Activated T-cell treated with anti-CD3 and anti-CD28 coated beads, Interleukin-2, amount 50 U/mL, for 24 hours (primary cell): ENCODE measurements around the gene RNU6-1.

Source experiments
- DNase-seq: peaks from one replicate; pipeline ENCODE4 v3.0.0-alpha.2; 2020
- H3K27ac Mint-ChIP-seq: 2 replicates; pipeline ENCODE4 v1.8.0; 2020; ENCODE audit warnings: mild to moderate bottlenecking, mixed read lengths
- H3K27me3 Mint-ChIP-seq: 2 replicates; pipeline ENCODE4 v1.8.0; 2020; ENCODE audit warnings: mixed read lengths
- H3K36me3 Mint-ChIP-seq: 2 replicates; pipeline ENCODE4 v1.8.0; 2020; ENCODE audit warnings: low read depth, mixed read lengths
- H3K4me1 Mint-ChIP-seq: 2 replicates; pipeline ENCODE4 v1.8.0; 2020; ENCODE audit warnings: low read depth, mixed read lengths
- H3K4me3 Mint-ChIP-seq: 2 replicates; pipeline ENCODE4 v1.8.0; 2020; ENCODE audit warnings: mild to moderate bottlenecking, moderate library complexity, mixed read lengths
- H3K9me3 Mint-ChIP-seq: 2 replicates; pipeline ENCODE4 v1.8.0; 2020; ENCODE audit warnings: mixed read lengths

RNU6-1 gene

GRCh38 chr15:67832897-67833709, 6.7 kb downstream of the RNU6-1 start:
- Mint-ChIP-seq H3K36me3 (no peaks in the 10 kb centered on the region), H3K27ac (no peak overlapping the region), H3K9me3 (no peaks in the 10 kb centered on the region), H3K27me3 (peaks cover 83% of the 10 kb centered on the region), H3K4me3 (peak overlapping the region; percentile 62), H3K4me1 (peaks cover 54% of the 10 kb centered on the region)
- no peak for DNase-seq

DNA sequence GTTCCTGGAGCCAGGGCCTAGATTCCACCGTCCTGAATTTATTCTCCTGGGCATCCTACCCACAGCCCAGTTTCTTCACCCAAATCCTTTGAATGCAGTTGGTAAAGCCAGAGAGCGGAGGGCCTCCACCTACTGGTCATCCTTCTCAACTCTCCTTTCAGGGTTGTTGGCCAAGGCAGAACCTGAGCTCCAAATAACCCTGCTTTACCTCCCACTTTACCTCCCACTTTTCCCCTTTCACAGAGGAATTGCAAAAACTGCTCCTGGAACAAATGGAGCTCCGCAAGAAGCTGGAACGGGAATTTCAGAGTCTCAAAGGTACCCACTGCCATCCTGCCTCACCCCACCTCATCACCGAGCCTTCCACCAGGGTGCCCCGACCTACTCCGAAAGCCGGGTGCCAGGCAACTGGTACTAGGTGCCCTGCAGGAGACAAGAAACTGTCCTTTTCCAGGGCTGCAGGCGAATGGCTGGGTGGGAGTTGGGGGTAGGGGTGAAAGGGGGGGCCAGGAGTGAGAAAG, 7.8 kb downstream of the RNU6-1 start:
- H3K27ac Mint-ChIP-seq: no peak overlapping the region
- H3K4me3 Mint-ChIP-seq: no peak overlapping the region
- no peak for DNase-seq
- peaks cover 54% of the 10 kb centered on the region for H3K4me1 Mint-ChIP-seq
- peaks cover 81% of the 10 kb centered on the region for H3K27me3 Mint-ChIP-seq
- H3K9me3 Mint-ChIP-seq: no peaks in the 10 kb centered on the region
- H3K36me3 Mint-ChIP-seq: no peaks in the 10 kb centered on the region

GRCh38 chr15:67831363-67831762, 8.5 kb downstream of the RNU6-1 start:
- peaks cover 54% of the 10 kb centered on the region for H3K4me1 Mint-ChIP-seq
- no peak overlapping the region for H3K27ac Mint-ChIP-seq
- H3K36me3 Mint-ChIP-seq: no peaks in the 10 kb centered on the region
- no peak for DNase-seq
- no peaks in the 10 kb centered on the region for H3K9me3 Mint-ChIP-seq
- H3K27me3 Mint-ChIP-seq: peaks cover 81% of the 10 kb centered on the region
- no peak overlapping the region for H3K4me3 Mint-ChIP-seq

DNA sequence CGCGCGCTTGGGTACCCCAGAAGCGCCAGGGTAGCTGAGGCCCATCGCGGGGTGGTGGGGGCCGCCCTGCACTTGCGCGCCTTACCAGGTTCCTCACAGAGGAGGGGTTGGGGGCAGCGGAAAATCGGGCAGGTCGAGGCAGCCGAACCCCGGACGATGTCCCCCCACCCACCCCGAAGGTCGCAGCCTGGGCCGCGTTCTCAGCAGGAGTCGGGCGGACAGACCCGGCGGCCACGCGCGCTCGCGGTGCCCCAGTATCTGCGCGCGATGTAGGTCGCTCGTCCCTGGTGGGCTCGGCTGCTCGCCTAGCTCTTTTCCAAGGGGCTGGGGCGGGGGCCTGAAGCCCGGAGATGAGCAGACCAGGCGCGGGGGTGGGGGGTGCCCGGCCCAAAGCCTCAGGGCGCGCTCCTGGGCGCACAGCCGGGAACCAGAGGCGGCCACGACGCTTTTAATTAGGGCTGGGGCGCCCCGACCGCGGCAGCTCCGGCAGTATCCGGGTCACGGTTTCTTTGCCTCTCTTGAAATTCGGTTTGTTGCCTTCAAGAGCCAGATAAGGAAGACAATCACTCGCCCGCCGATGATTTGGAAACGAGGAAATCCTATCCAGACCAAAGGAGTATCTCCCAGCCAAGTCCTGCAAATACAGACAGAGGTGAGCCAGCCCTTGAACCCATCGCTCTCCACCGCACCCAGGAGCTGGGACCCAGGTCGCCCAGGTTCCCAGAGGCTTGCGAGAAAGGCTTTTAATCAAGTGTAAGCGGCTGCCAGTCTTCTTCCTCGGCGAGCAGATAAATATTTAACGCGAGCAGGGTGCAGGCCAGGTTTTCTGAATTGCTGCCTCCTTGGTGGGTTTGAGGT, 10.0 kb downstream of the RNU6-1 start:
- Mint-ChIP-seq H3K4me3 (no peak overlapping the region), H3K9me3 (no peaks in the 10 kb centered on the region), H3K4me1 (peaks cover 54% of the 10 kb centered on the region), H3K27me3 (peaks cover 80% of the 10 kb centered on the region), H3K36me3 (no peaks in the 10 kb centered on the region), H3K27ac (no peak overlapping the region)
- DNase-seq: no peak

- no peak for DNase-seq
- Mint-ChIP-seq H3K4me1 (peaks cover 53% of the 10 kb centered on the region), H3K9me3 (no peaks in the 10 kb centered on the region), H3K4me3 (peak overlapping the region; percentile 36), H3K27ac (no peak overlapping the region), H3K36me3 (no peaks in the 10 kb centered on the region), H3K27me3 (peaks cover 80% of the 10 kb centered on the region)
Observed at GRCh38 chr15:67828969-67829646, 10.7 kb downstream of the RNU6-1 start.

- Mint-ChIP-seq H3K4me3 (peak overlapping the region; percentile 38), H3K27ac (no peak overlapping the region), H3K4me1 (peaks cover 54% of the 10 kb centered on the region), H3K9me3 (no peaks in the 10 kb centered on the region), H3K27me3 (peaks cover 80% of the 10 kb centered on the region), H3K36me3 (no peaks in the 10 kb centered on the region)
- DNase-seq: no peak
Observed at GRCh38 chr15:67828278-67828968, 11.4 kb downstream of the RNU6-1 start.

GRCh38 chr15:67827562-67828277, 12.1 kb downstream of the RNU6-1 start:
- H3K27me3 Mint-ChIP-seq: peaks cover 75% of the 10 kb centered on the region

GRCh38 chr15:67826717-67827561, 12.9 kb downstream of the RNU6-1 start:
- Mint-ChIP-seq H3K36me3 (no peaks in the 10 kb centered on the region), H3K27ac (no peak overlapping the region), H3K4me1 (peaks cover 56% of the 10 kb centered on the region), H3K27me3 (peaks cover 77% of the 10 kb centered on the region), H3K9me3 (no peaks in the 10 kb centered on the region), H3K4me3 (no peak overlapping the region)
- peak; percentile 43 for DNase-seq

More at GRCh38 chr15:67827562-67828277, 12.1 kb downstream of the RNU6-1 start:
- no peak overlapping the region for H3K27ac Mint-ChIP-seq
- no peaks in the 10 kb centered on the region for H3K36me3 Mint-ChIP-seq
- DNase-seq: peak; percentile 40
- no peak overlapping the region for H3K4me3 Mint-ChIP-seq
- H3K9me3 Mint-ChIP-seq: no peaks in the 10 kb centered on the region
- peaks cover 49% of the 10 kb centered on the region for H3K4me1 Mint-ChIP-seq

DNA sequence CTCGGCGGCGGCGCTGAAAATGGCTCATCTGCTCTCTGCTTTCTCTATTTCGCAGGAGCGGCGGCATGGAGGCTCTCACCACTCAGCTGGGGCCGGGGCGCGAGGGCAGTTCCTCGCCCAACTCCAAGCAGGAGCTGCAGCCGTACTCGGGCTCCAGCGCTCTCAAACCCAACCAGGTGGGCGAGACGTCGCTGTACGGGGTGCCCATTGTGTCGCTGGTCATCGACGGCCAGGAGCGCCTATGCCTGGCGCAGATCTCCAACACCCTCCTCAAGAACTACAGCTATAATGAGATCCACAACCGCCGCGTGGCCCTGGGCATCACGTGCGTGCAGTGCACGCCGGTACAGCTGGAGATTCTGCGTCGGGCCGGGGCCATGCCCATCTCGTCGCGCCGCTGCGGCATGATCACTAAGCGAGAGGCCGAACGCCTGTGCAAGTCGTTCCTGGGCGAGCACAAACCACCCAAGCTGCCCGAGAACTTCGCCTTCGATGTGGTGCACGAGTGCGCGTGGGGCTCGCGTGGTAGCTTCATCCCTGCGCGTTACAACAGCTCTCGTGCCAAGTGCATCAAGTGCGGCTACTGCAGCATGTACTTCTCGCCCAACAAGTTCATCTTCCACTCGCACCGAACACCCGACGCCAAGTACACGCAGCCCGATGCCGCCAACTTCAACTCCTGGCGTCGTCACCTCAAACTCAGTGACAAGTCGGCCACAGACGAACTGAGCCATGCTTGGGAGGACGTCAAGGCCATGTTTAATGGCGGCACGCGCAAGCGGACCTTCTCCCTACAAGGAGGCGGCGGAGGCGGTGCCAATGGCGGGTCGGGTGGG, 13.7 kb downstream of the RNU6-1 start:
- Mint-ChIP-seq H3K4me3 (peak overlapping the region; percentile 45), H3K9me3 (no peaks in the 10 kb centered on the region), H3K4me1 (peaks cover 64% of the 10 kb centered on the region), H3K27me3 (peaks cover 77% of the 10 kb centered on the region), H3K27ac (peak overlapping the region; percentile 88), H3K36me3 (no peaks in the 10 kb centered on the region)
- peak; percentile 47 for DNase-seq

- DNase-seq: peak; percentile 49
- Mint-ChIP-seq H3K27ac (peak within 1 kb of the TSS; percentile 88), H3K4me1 (peaks cover 67% of the 10 kb centered on the region), H3K36me3 (no peaks in the 10 kb centered on the region), H3K9me3 (no peaks in the 10 kb centered on the region), H3K27me3 (peaks cover 77% of the 10 kb centered on the region), H3K4me3 (peak within 1 kb of the TSS; percentile 77)
Observed at GRCh38 chr15:67824976-67825880, 14.6 kb downstream of the RNU6-1 start, which contains the start of gene SKOR1. Gene SKOR1, plus strand, starts transcription at chr15:67825509. Its CDS starts 94 bp downstream, at chr15:67825603.

- Mint-ChIP-seq H3K9me3 (no peaks in the 10 kb centered on the region), H3K4me1 (peaks cover 64% of the 10 kb centered on the region), H3K27me3 (peaks cover 80% of the 10 kb centered on the region), H3K27ac (peak overlapping the region; percentile 74), H3K36me3 (no peaks in the 10 kb centered on the region), H3K4me3 (peak overlapping the region; percentile 77)
- DNase-seq: no peak
Observed at GRCh38 chr15:67824197-67824968, 15.5 kb downstream of the RNU6-1 start.
